Chondrocyte (in vitro differentiated cells): ENCODE results near the gene PTDSS2. TPM values are rescaled to one million over a fixed set of nuclear protein-coding genes. Genes with fewer than 3 reads are reported as not detected.

Experiments
- DNase-seq: peaks from one replicate; pipeline ENCODE4 v3.0.0; 2021; ENCODE audit warnings: mixed read lengths, low spot score
- H3K27ac Mint-ChIP-seq: one replicate; pipeline ENCODE4 v1.8.0; 2021; ENCODE audit warnings: mild to moderate bottlenecking, moderate library complexity, mixed read lengths; ENCODE audit not compliant: unreplicated experiment
- H3K27me3 Mint-ChIP-seq: 2 replicates; pipeline ENCODE4 v1.8.0; 2021; ENCODE audit warnings: low read depth, mixed read lengths
- H3K36me3 Mint-ChIP-seq: 2 replicates; pipeline ENCODE4 v1.8.0; 2021; ENCODE audit warnings: low read depth, mixed read lengths
- H3K4me1 Mint-ChIP-seq: 2 replicates; pipeline ENCODE4 v1.8.0; 2021; ENCODE audit warnings: low read depth, mild to moderate bottlenecking, mixed read lengths
- H3K4me3 Mint-ChIP-seq: one replicate; pipeline ENCODE4 v1.8.0; 2021; ENCODE audit warnings: mild to moderate bottlenecking, moderate library complexity, mixed read lengths; ENCODE audit not compliant: unreplicated experiment
- H3K9me3 Mint-ChIP-seq: 2 replicates; pipeline ENCODE4 v1.8.0; 2021; ENCODE audit warnings: low read depth, mixed read lengths
- CTCF ChIP-seq: fragments of 200-600 bp; sonication (generic); IDR thresholded peaks from 2 replicates; pipeline ENCODE4 v1.5.0; 2021; ENCODE audit warnings: antibody characterized with exemption, mild to moderate bottlenecking, moderate library complexity
- total RNA-seq: library from RNA; stranded (reverse); gene quantifications from 3 replicates; pipeline ENCODE4 v1.2.1, GENCODE V29; 2021

The PTDSS2 gene
- total RNA-seq, 1 donor from 2014 or later: 30.0 TPM

- H3K4me3 Mint-ChIP-seq: no peak overlapping the region
- H3K27me3 Mint-ChIP-seq: no peaks in the 10 kb centered on the region
- no peak for TF ChIP-seq CTCF
- DNase-seq: peak; percentile 75
- peaks cover 3% of the 10 kb centered on the region for H3K36me3 Mint-ChIP-seq
- H3K27ac Mint-ChIP-seq: no peak overlapping the region
- no peaks in the 10 kb centered on the region for H3K9me3 Mint-ChIP-seq
- peaks cover 31% of the 10 kb centered on the region for H3K4me1 Mint-ChIP-seq
Measured at GRCh38 chr11:455566-456147, 5.6 kb downstream of the PTDSS2 start.

GRCh38 chr11:456533-456932 lies 6.5 kb downstream of the PTDSS2 start:
- peaks cover 26% of the 10 kb centered on the region for H3K4me1 Mint-ChIP-seq
- peaks cover 3% of the 10 kb centered on the region for H3K36me3 Mint-ChIP-seq
- no peaks in the 10 kb centered on the region for H3K9me3 Mint-ChIP-seq
- no peak for TF ChIP-seq CTCF
- no peak overlapping the region for H3K27ac Mint-ChIP-seq
- H3K4me3 Mint-ChIP-seq: no peak overlapping the region
- H3K27me3 Mint-ChIP-seq: no peaks in the 10 kb centered on the region
- DNase-seq: peak; percentile 68

- no peaks in the 10 kb centered on the region for H3K9me3 Mint-ChIP-seq
- H3K27ac Mint-ChIP-seq: no peak overlapping the region
Measured at GRCh38 chr11:457111-457760, 7.2 kb downstream of the PTDSS2 start.

GRCh38 chr11:459511-460220 lies 9.6 kb downstream of the PTDSS2 start:
- no peak for TF ChIP-seq CTCF
- H3K27me3 Mint-ChIP-seq: no peaks in the 10 kb centered on the region
- peaks cover 18% of the 10 kb centered on the region for H3K4me1 Mint-ChIP-seq
- no peak overlapping the region for H3K27ac Mint-ChIP-seq
- peak; percentile 74 for DNase-seq
- H3K9me3 Mint-ChIP-seq: no peaks in the 10 kb centered on the region
- H3K36me3 Mint-ChIP-seq: no peaks in the 10 kb centered on the region
- H3K4me3 Mint-ChIP-seq: no peak overlapping the region

More at GRCh38 chr11:457111-457760, 7.2 kb downstream of the PTDSS2 start:
- no peak for TF ChIP-seq CTCF
- Mint-ChIP-seq H3K4me1 (peaks cover 19% of the 10 kb centered on the region), H3K4me3 (no peak overlapping the region), H3K36me3 (peaks cover 3% of the 10 kb centered on the region), H3K27me3 (no peaks in the 10 kb centered on the region)
- DNase-seq: peak; percentile 49

- Mint-ChIP-seq H3K9me3 (no peaks in the 10 kb centered on the region), H3K27me3 (no peaks in the 10 kb centered on the region), H3K27ac (no peak overlapping the region), H3K4me3 (no peak overlapping the region), H3K36me3 (no peaks in the 10 kb centered on the region), H3K4me1 (peaks cover 9% of the 10 kb centered on the region)
- DNase-seq: peak; percentile 89
- no peak for TF ChIP-seq CTCF
Measured at GRCh38 chr11:460331-461199, 10.5 kb downstream of the PTDSS2 start.
